Thyroid gland (tissue), 4 donors: ENCODE results near the gene COPG1.

Source experiments
- CTCF ChIP-seq, 6 experiments: fragments of 200-600 bp in 3 of 6; fragments of 450-650 bp in 3 of 6; sonication (generic) in 3 of 6; IDR thresholded peaks; one replicate each; pipeline ENCODE4 v1.5.1; 2016 to 2019; ENCODE audit warnings: antibody characterized with exemption in 6 of 6, mild to moderate bottlenecking in 2 of 6, inconsistent platforms in 1 of 6, moderate library complexity in 1 of 6
- POLR2A ChIP-seq, 2 donors: fragments of 450-650 bp; IDR thresholded peaks; one replicate each; pipeline ENCODE4 v1.6.1; 2017; ENCODE audit warnings: antibody characterized with exemption in 2 of 2, mild to moderate bottlenecking in 2 of 2, moderate library complexity in 1 of 2

DNA sequence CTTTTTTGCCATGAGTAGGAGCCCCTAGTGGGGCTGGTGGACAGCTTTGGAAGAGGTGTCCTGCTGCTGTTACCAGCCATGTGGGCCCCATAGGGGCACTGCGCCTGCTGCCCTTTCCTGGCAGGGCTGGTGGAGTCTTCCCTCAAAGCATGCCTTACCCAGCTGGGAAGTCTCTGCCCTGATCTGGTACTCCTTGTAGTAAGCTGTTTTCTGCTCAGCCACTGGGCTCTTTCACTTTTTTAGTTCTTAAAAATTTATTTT, 55.5 kb downstream of the COPG1 start:
- TF ChIP-seq CTCF (IDR thresholded peaks at IDR 0.05), result no peak
- TF ChIP-seq POLR2A (IDR thresholded peaks at IDR 0.05), result no peak
